Right kidney (tissue), 1 donor: ENCODE measurements around the gene UBALD1.

ENCODE experiments used
- DNase-seq: peaks from one replicate; pipeline ENCODE4 v3.0.0-alpha.2; 2016

UBALD1 gene

DNA sequence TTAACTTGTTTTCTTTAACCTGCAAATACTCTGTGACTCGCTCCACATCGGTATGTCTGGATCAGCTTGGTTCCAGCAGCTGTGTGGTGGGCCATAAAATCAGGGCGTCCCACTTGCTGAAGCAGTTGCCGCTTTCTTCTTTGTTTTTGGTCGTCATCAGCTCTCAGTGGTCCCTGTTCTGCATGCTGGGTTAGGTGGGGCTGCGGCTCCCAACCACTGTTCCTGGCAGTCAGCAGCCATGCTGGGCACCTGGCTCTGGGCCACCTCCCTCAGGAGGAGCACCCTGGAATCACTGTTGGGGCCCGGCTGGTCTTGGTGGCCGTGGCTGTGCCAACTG, 32.9 kb upstream of the UBALD1 start:
- no peak for DNase-seq

DNA sequence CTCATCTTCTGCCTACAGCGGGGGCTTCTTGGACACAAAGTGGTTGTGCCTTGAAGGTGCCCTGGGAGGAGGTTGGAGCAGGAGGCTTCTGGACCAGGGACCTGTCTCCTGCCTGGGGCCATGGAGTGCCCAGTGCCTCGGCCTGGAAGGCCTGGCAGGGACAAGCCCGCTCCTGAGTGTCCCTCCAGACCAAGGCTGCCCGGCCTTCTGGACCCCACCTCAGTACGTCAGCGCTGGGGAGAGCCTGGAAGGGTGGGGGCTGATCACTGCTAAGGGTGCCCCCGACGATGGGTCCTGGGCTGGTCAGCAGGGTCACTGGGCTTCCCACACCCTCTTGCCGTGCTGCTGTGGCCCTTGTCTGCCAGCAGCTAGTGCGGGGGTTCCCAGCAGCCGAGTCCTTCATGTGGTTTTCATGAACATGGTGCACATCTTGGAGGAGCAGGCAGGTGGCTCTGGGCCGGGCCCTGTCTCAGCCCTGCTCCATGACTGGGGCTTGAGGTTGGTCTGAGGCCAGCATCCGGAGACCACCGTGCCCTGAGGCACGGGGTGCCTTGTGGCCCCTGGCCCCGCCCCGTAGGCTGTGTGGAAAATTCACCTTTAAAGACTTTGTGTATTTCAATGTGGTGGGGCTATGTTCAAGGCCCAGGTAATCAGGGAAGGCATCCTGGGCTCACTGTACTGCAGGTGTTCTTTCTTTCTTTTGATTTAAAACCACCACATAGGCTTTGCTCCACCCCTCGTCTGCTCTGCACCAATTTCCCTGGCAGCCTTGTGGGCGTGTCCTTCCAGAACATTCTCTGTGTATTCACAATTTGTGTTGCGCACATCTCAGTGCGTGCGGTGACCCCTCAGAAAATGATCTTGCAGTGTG, 32.3 kb upstream of the UBALD1 start:
- DNase-seq: no peak

GRCh38 chr16:4641895-4642294, 27.2 kb upstream of the UBALD1 start:
- DNase-seq: no peak

GRCh38 chr16:4641306-4641687, 26.6 kb upstream of the UBALD1 start:
- DNase-seq: no peak

DNA sequence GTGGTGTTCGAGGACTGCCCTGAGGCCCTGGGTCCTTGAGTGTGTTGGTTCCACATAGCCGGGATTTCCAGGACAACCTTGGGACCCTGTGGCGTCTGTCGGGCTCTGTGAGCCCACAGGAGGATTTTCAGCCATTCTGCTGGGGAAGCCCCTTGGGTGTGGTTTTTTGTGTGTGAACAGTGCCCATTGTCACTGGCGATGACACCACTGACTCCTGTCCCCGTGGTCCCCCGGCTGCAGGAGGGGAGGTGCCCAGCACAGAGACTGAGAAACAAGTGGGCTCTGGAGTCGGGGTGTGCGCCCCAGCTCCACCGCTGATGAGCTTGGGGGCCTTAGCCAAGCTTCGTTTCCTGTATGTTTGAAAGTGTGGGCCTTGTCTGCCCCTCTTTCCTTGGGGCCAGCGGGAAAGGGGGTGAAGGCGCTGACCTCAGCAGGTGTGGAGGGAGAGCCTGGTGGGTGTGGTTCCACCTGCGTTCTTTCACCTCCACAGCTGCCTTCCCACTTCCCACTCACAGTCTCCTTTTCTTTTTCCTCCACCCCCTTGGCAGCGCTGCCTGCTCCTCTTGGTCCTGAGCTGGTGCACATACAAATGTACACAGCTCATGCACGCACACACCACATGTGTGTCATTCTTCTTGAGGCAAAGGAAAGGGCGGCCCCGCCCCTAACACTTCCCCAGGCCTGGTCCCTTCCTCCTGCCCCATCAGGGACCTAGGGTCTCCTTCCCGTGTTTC, 26.1 kb upstream of the UBALD1 start:
- no peak for DNase-seq

GRCh38 chr16:4639899-4640509, 25.3 kb upstream of the UBALD1 start:
- no peak for DNase-seq

DNA sequence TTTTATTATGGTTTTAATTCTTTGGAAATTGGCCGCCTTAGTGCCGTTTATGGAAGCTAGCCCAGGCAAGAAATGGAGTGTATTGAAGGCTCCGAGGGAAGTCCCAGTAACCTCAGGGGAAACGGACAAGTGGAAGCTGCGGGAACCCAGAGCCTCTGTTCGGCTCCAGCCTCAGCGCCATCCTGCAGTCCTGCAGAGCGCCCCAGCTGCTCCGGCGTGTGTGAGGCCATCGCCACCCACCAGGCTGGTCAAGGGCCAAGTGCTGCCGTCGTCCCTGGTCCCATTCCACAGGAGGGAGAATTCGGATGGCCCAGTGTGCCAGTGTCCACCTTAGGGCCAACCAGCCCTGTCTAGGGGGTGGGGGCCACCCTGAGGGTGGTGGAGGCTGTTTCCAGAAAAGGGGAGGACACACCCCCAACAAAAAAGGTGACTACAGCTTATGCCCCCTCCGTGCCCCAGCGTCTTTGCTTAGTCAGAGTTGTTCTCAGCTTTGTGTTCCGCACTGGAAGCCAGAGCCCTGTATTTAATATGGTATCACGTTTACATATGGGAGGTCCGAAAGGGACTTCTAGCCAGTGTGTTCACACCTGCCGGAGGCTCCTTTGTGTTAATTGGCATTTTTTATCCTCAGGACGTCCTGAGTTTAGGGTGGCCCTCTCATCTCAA, 22.9 kb upstream of the UBALD1 start:
- no peak for DNase-seq

GRCh38 chr16:4636196-4636595, 21.5 kb upstream of the UBALD1 start:
- DNase-seq: no peak

- no peak for DNase-seq
Measured at GRCh38 chr16:4634768-4635167, 20.1 kb upstream of the UBALD1 start.

DNA sequence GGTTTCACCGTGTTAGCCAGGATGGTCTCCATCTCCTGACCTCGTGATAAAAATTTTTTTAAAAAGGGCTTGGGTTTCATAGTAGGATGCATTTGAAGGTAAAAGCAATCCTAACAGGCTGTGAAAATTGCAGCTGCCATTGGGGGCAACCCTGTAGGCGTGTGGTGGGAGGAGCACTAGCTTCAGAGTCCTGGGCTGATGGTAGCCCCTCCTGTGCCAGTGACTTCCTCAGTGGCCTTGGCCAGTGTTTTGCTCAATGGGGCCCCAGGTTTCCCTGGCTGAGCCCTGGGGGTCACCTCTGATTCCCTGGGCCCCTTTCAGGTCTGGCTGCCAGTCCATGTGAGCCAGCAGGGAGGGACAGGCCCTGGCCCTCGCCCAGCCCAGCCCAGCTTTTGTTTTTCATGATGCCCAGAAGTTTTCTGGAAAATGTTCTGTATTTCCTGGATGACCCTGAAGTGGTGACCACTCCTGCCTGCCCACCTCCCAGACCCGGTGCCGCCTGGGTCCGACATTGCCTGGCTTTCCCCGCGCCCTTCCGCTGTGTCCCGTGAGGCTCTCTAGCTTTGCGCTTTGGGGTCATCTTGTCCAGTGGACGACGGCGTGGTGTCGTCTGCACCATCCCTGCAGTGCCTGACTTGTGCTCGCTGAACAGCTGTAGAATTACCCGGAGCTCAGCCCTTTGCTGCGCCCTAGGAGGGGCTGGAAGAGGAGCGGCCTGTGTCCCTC, 19.4 kb upstream of the UBALD1 start:
- no peak for DNase-seq

DNA sequence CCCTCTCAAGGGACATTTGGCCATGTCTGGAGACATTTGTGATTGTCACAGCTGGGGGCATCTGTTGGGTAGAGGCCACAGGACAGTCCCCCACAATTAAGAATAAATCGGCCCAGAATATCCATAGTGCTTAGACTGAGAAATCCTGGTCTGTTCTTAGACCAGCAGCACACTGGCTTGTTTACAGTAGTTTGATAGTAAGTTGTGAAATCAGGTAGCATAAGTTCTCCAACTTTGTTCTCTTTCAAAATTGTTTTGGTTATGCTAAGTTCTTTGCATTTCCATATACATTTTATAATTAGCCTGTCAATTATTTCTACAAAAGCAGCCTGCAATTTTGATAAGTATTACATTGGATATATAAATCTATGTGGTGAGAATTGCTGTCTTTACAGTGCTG, 16.8 kb upstream of the UBALD1 start:
- DNase-seq: no peak

- no peak for DNase-seq
Measured at GRCh38 chr16:4628283-4628682, 13.6 kb upstream of the UBALD1 start.

- DNase-seq: no peak
Measured at GRCh38 chr16:4626396-4626795, 11.7 kb upstream of the UBALD1 start.

GRCh38 chr16:4625560-4626159, 11.0 kb upstream of the UBALD1 start:
- peak; percentile 76 for DNase-seq

- DNase-seq: no peak
Measured at GRCh38 chr16:4624827-4625559, 10.3 kb upstream of the UBALD1 start.

- DNase-seq: peak; percentile 96
Measured at GRCh38 chr16:4624015-4624826, 9.5 kb upstream of the UBALD1 start, which contains the start of gene MGRN1. Gene MGRN1 (plus strand): TSS chr16:4624826. CDS start chr16:4624961, 135 bp downstream.

DNA sequence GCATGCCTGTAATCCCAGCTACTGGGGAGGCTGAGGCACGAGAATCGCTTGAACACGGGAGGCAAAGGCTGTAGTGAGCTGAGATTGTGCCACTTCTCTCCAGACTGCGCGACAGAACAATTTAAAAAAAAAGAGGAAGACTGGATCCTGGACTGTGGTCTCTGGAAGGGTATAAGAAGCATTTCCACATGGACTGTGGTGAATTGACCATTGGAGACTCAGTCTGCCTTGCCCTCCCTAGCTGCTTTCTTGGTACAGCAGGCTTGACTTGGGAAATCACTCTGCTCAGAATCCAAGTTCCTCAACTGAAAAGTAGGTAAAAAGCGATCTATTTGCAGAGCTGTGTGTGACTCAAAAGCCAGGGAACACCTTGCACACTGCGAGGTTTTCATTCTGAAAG, 8.9 kb upstream of the UBALD1 start:
- DNase-seq: no peak

DNA sequence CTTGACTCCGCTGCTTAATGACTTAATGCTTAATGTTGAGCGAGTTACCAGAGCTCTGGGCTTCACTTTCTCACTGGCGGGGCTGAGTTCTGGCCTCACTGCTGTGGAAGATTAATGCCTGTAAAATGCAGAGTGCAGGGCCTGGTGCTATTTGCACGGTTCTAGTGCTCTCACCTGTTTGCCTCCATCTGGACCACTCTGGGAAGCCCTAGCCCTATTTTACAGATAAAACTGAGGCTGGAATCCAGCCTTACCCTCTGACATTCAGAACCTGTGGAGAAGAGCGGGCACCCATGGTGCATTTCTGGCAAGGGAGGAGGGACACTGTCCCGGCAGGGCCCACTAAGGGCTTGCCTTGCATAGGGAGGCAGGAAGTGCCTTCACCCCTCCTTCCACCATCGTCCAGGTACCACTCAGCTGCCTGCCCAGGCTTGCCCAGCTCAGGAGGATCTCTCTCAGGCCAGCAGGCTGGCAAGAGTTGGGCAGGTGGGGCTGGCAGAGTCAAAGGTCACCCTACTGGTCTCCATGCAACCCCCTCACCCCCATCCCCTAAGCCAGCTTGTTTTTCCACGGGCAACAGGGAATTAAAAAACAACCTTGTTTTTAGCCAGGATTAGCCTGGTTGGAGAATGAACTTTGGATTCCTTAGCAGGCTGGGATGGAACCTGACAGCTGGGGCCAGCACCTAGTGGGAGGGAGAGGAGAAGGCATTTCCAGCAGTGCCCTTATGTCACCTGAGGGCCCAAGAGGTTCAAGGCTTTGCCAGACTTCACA, 4.1 kb upstream of the UBALD1 start:
- DNase-seq: no peak

GRCh38 chr16:4617880-4618279, 3.2 kb upstream of the UBALD1 start:
- DNase-seq: no peak
